HepG2 (cell line): ENCODE data around the gene RFX2. TPM values are rescaled to one million over a fixed set of nuclear protein-coding genes. Genes with fewer than 3 reads are reported as not detected.

Experiments used
- ARID3A ChIP-seq: IDR thresholded peaks from 2 replicates; pipeline ENCODE4 v1.6.1; 2012; ENCODE audit warnings: low read depth, low read length, improper control_type of control experiment
- ATF1 ChIP-seq: IDR thresholded peaks from 2 replicates; pipeline ENCODE4 v1.6.1; 2016; ENCODE audit warnings: mild to moderate bottlenecking, control low read depth
- HMGXB4 ChIP-seq, 2 experiments: sonication (generic) in 1 of 2; formaldehyde crosslinking in 1 of 2; IDR thresholded peaks; 2 replicates each; pipeline versions ENCODE4 v1.4.0 to v1.6.1; 2018 to 2020; ENCODE audit warnings: missing genetic modification reagents in 2 of 2, borderline replicate concordance in 1 of 2, low read depth in 1 of 2, mild to moderate bottlenecking in 1 of 2, missing biosample characterization in 1 of 2
- HOMEZ ChIP-seq: IDR thresholded peaks from 2 replicates; pipeline ENCODE4 v1.6.1; 2016; ENCODE audit warnings: low read depth
- KDM1A ChIP-seq: IDR thresholded peaks from 2 replicates; pipeline ENCODE4 v1.6.1; 2016; ENCODE audit warnings: missing compliant biosample characterization
- KDM5B ChIP-seq: sonication (generic); formaldehyde crosslinking; IDR thresholded peaks from 2 replicates; pipeline ENCODE4 v1.4.0; 2020; ENCODE audit warnings: missing genetic modification reagents, mild to moderate bottlenecking, borderline replicate concordance
- KMT2A ChIP-seq: sonication (generic); formaldehyde crosslinking; IDR thresholded peaks from 2 replicates; pipeline ENCODE4 v1.4.0; 2020; ENCODE audit warnings: missing genetic modification reagents
- NONO ChIP-seq, 2 experiments: fragments of 450-650 bp in 1 of 2; sonication (generic) in 1 of 2; formaldehyde crosslinking in 1 of 2; IDR thresholded peaks in 1 of 2; conservative IDR thresholded peaks in 1 of 2; 2 replicates each; pipeline versions ENCODE4 v1.6.1 to v1.8.0; 2017 to 2022; ENCODE audit warnings: mild to moderate bottlenecking in 1 of 2, missing genetic modification reagents in 1 of 2, moderate library complexity in 1 of 2
- RFX5 ChIP-seq: IDR thresholded peaks from 2 replicates; pipeline ENCODE4 v1.6.1; 2011; ENCODE audit warnings: low read depth, low read length, improper control_type of control experiment
- TFAP4 ChIP-seq: sonication (generic); IDR thresholded peaks from 2 replicates; pipeline ENCODE4 v1.6.1; 2016; ENCODE audit warnings: low read depth, borderline replicate concordance
- ZBTB25 ChIP-seq: IDR thresholded peaks from 2 replicates; pipeline ENCODE4 v1.6.1; 2018; ENCODE audit warnings: missing genetic modification reagents
- ZBTB43 ChIP-seq: sonication (generic); formaldehyde crosslinking; conservative IDR thresholded peaks from 2 replicates; pipeline ENCODE4 v1.4.0; 2020; ENCODE audit warnings: missing genetic modification reagents
- ZBTB49 ChIP-seq: sonication (generic); formaldehyde crosslinking; IDR thresholded peaks from 2 replicates; pipeline ENCODE4 v1.4.0; 2020; ENCODE audit warnings: missing genetic modification reagents, borderline replicate concordance
- ZNF639 ChIP-seq: conservative IDR thresholded peaks from 2 replicates; pipeline ENCODE4 v1.6.1; 2018; ENCODE audit warnings: missing genetic modification reagents
- ZSCAN21 ChIP-seq: sonication (generic); formaldehyde crosslinking; IDR thresholded peaks from 2 replicates; pipeline ENCODE4 v1.8.0; 2022; ENCODE audit warnings: mild to moderate bottlenecking, missing genetic modification reagents, moderate library complexity, borderline replicate concordance
- polyA plus RNA-seq, 8 experiments: library from polyadenylated mRNA; depleted of rRNA in 3 of 8; stranded (reverse) in 7 of 8; unstranded in 1 of 8; fragments of >200 nt; fragmentation: Illumina TruSeq in 4 of 8; extraction: Trizol in 4 of 8; gene quantifications; 2 replicates each; pipeline versions ENCODE4 v1.2.1 to v1.2.3, GENCODE V29; 2011 to 2016; ENCODE audit warnings: low read depth in 4 of 8, missing spikeins in 1 of 8, mixed read lengths in 1 of 8; ENCODE audit not compliant: insufficient read depth in 1 of 8
- total RNA-seq, 5 experiments: library from RNA; depleted of rRNA; stranded (reverse); fragments of >200 nt; fragmentation: Illumina TruSeq; extraction: Trizol; gene quantifications; 2 replicates each; pipeline ENCODE4 v1.2.3, GENCODE V29; 2016; ENCODE audit warnings: low read depth in 1 of 5

The RFX2 gene
- total and polyA plus RNA-seq, 2 of the 13 experiments (the other 11 are each of a cell fraction or from before 2014, with no cell fraction given) = 2.8 to 3.3 TPM

GRCh38 chr19:5983367-5983955 is 126.8 kb downstream of the RFX2 start (continued):
- TF ChIP-seq ZBTB43 (CRISPR knock-in tag) = no peak
- no peak for TF ChIP-seq ZSCAN21 (CRISPR knock-in tag)
- TF ChIP-seq HOMEZ (CRISPR knock-in tag) = no peak
- peak in 1 of 2 experiments; percentile 48; a peak in 1 of 4 replicates for TF ChIP-seq HMGXB4 (CRISPR knock-in tag; IDR thresholded peaks at IDR 0.05; ENCODE audit: borderline replicate concordance in 1 of 2, low read depth in 1 of 2)
- peak; percentile 40; the same call in 1 of the 2 replicates for TF ChIP-seq ZBTB25 (CRISPR knock-in tag)
- no peak for TF ChIP-seq RFX5
- no peak for TF ChIP-seq ZNF639
- TF ChIP-seq KMT2A = peak; percentile 46; the same call in 1 of the 2 replicates
- peak; percentile 22; the same call in 1 of the 2 replicates for TF ChIP-seq KDM5B (CRISPR knock-in tag)
- no peak for TF ChIP-seq TFAP4
- no peak for TF ChIP-seq NONO (IDR thresholded peaks at IDR 0.05)
- TF ChIP-seq NONO (CRISPR knock-in tag; conservative IDR thresholded peaks at IDR 0.05) = peak; percentile 62; the same call in 1 of the 2 replicates
- TF ChIP-seq ZBTB49 (CRISPR knock-in tag) = no peak
- no peak for TF ChIP-seq KDM1A
- no peak for TF ChIP-seq ATF1
- no peak for TF ChIP-seq ARID3A
